Measurements from ENCODE around the gene ITGA11.

Gene ITGA11

GRCh38 chr15:68366314-68366713 is 65.6 kb downstream of the ITGA11 start:
- peak overlapping the region in 10 of 11 experiments; percentile 12 to 80 (median 66); a peak in 20 of 22 replicates for H3K9ac ChIP-seq
- H3K4me1 ChIP-seq, result peaks cover 59 to 84% (median 80%) of the 10 kb centered on the region in 10 experiments
- no peaks in the 10 kb centered on the region for H3K9me3 ChIP-seq (replicated peaks in 1 of 11)
- peak overlapping the region in 5 of 10 experiments; percentile 9 to 36 (median 31); a peak in 8 of 20 replicates for H3K4me3 ChIP-seq
- H4K20me1 ChIP-seq, result no peaks in the 10 kb centered on the region
- H3K27me3 ChIP-seq, result no peaks in the 10 kb centered on the region
- H3K27ac ChIP-seq, result peak overlapping the region in 10 of 11 experiments; percentile 26 to 88 (median 74); a peak in 19 of 22 replicates
- TF ChIP-seq Cebpa-rat (IDR thresholded peaks at IDR 0.05), result no peak
- no peaks in the 10 kb centered on the region for H3K36me3 ChIP-seq
- H3K4me2 ChIP-seq, result peak overlapping the region; percentile 80 to 98 (median 90)

GRCh38 chr15:68365770-68366169 is 66.2 kb downstream of the ITGA11 start:
- no peaks in the 10 kb centered on the region for H4K20me1 ChIP-seq
- no peaks in the 10 kb centered on the region for H3K27me3 ChIP-seq
- H3K27ac ChIP-seq, result peak overlapping the region in 10 of 11 experiments; percentile 26 to 88 (median 74); a peak in 19 of 22 replicates
- H3K4me2 ChIP-seq, result peak overlapping the region; percentile 80 to 98 (median 90)
- peak in 3 of 11 experiments; percentile 12 to 30 (median 29); a peak in 2 of 22 replicates for TF ChIP-seq Cebpa-rat (IDR thresholded peaks at IDR 0.05)
- H3K4me3 ChIP-seq, result peak overlapping the region in 4 of 10 experiments; percentile 9 to 36 (median 22); a peak in 8 of 20 replicates
- no peaks in the 10 kb centered on the region for H3K36me3 ChIP-seq
- H3K9ac ChIP-seq, result peak overlapping the region; percentile 6 to 80 (median 64); a peak in 19 of 22 replicates
- no peaks in the 10 kb centered on the region for H3K9me3 ChIP-seq (replicated peaks in 1 of 11)
- H3K4me1 ChIP-seq, result peaks cover 59 to 83% (median 77%) of the 10 kb centered on the region in 10 experiments

- H3K9ac ChIP-seq, result peak overlapping the region in 10 of 11 experiments; percentile 6 to 80 (median 66); a peak in 14 of 22 replicates
These were observed 66.7 kb downstream of the ITGA11 start for GRCh38 chr15:68365140-68365745.

GRCh38 chr15:68364660-68365035 is 67.3 kb downstream of the ITGA11 start:
- Histone ChIP-seq H3K4me3 (no peak overlapping the region), H4K20me1 (no peaks in the 10 kb centered on the region), H3K4me2 (peak overlapping the region; percentile 80 to 98 (median 90)), H3K9ac (peak overlapping the region in 8 of 11 experiments; percentile 5 to 80 (median 72); a peak in 13 of 22 replicates), H3K9me3 (replicated peaks in 1 of 11) (no peaks in the 10 kb centered on the region), H3K27me3 (no peaks in the 10 kb centered on the region), H3K4me1 (peaks cover 54 to 82% (median 72%) of the 10 kb centered on the region in 10 experiments), H3K36me3 (no peaks in the 10 kb centered on the region), H3K27ac (peak overlapping the region in 9 of 11 experiments; percentile 39 to 88 (median 75); a peak in 19 of 22 replicates)
- TF ChIP-seq Cebpa-rat (IDR thresholded peaks at IDR 0.05), result no peak

More at GRCh38 chr15:68365140-68365745, 66.7 kb downstream of the ITGA11 start:
- H4K20me1 ChIP-seq, result no peaks in the 10 kb centered on the region
- no peaks in the 10 kb centered on the region for H3K9me3 ChIP-seq (replicated peaks in 1 of 11)
- H3K36me3 ChIP-seq, result no peaks in the 10 kb centered on the region
- H3K27me3 ChIP-seq, result no peaks in the 10 kb centered on the region
- peaks cover 55 to 83% (median 77%) of the 10 kb centered on the region in 10 experiments for H3K4me1 ChIP-seq
- TF ChIP-seq Cebpa-rat (IDR thresholded peaks at IDR 0.05), result no peak
- H3K27ac ChIP-seq, result peak overlapping the region in 9 of 11 experiments; percentile 39 to 88 (median 75); a peak in 20 of 22 replicates
- peak overlapping the region in 4 of 10 experiments; percentile 9 to 36 (median 22); a peak in 1 of 20 replicates for H3K4me3 ChIP-seq
- H3K4me2 ChIP-seq, result peak overlapping the region; percentile 80 to 98 (median 90)

DNA sequence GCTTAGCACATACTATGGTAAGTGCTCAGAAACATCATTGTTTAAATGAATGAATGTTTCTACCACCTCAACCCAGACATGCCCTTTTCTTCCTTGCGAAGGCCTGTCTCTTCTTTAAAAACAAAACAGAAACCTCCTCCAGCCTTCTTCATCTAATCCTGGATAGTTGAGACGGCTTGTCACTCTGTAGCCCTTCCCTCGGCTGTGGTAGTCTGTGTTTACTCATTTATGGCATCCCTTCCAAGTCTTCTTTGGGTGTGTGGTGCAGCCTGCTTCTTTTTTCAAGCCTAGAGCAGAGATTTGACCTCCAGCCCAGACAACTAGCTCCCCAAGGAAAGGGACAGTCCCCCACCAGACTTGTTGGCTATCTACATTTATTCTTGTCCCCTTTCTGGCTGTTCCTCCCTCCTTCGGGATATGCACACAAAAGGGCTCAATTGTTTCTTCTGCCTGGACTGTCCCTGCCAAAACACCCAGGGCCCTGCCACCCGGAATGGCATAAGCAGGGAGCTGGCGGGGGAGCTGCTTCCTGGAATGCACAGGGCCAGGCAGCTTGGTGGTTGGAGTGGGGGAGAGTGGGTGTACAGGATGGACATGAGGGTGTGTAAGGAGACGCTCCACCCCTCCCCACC is 67.8 kb downstream of the ITGA11 start:
- H3K36me3 ChIP-seq, result no peaks in the 10 kb centered on the region
- H3K27me3 ChIP-seq, result no peaks in the 10 kb centered on the region
- TF ChIP-seq Cebpa-rat (IDR thresholded peaks at IDR 0.05), result no peak
- no peaks in the 10 kb centered on the region for H3K9me3 ChIP-seq (replicated peaks in 1 of 11)
- no peaks in the 10 kb centered on the region for H4K20me1 ChIP-seq
- no peak overlapping the region for H3K9ac ChIP-seq
- no peak overlapping the region for H3K4me3 ChIP-seq
- H3K4me2 ChIP-seq, result peak overlapping the region; percentile 42 to 98 (median 90)
- H3K27ac ChIP-seq, result peak overlapping the region in 6 of 11 experiments; percentile 20 to 88 (median 81); a peak in 9 of 22 replicates
- H3K4me1 ChIP-seq, result peaks cover 54 to 78% (median 67%) of the 10 kb centered on the region in 10 experiments

DNA sequence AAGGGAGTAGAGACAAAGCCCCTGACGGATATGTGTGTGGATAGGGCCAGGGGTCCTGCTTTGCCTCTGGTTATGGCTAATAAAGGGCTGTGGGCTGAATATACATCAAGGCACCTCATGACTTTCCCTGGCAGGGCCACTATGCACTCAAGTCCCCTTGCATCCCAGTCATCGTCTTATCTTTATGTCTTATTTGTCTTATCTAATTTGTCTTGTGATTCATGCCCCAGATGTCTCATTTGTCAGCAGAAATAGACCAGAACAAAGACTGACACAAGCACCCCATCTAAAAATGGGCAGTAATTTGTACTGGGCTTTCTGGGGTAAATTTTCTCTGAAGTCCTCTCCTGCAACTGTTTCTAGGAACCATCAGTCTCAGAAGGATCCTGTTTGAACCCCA is 68.6 kb downstream of the ITGA11 start:
- no peaks in the 10 kb centered on the region for H3K27me3 ChIP-seq
- no peak overlapping the region for H3K9ac ChIP-seq
- H4K20me1 ChIP-seq, result no peaks in the 10 kb centered on the region
- no peak for TF ChIP-seq Cebpa-rat (IDR thresholded peaks at IDR 0.05)
- H3K4me2 ChIP-seq, result peak overlapping the region; percentile 42 to 98 (median 90); a peak in 18 of 22 replicates
- no peaks in the 10 kb centered on the region for H3K36me3 ChIP-seq
- peak overlapping the region in 3 of 11 experiments; percentile 7 to 87 (median 20); a peak in 4 of 22 replicates for H3K27ac ChIP-seq
- peaks cover 46 to 71% (median 59%) of the 10 kb centered on the region in 10 experiments for H3K4me1 ChIP-seq
- no peak overlapping the region for H3K4me3 ChIP-seq
- no peaks in the 10 kb centered on the region for H3K9me3 ChIP-seq (replicated peaks in 1 of 11)

- Histone ChIP-seq H3K4me3 (no peak overlapping the region), H3K9me3 (replicated peaks in 1 of 11) (0 out of 22 replicates have a peak, but pooled peaks cover 0 to under 1% (median 0%) of the 10 kb centered on the region in 11 experiments), H3K27ac (no peak overlapping the region), H3K4me1 (peaks cover 39 to 63% (median 52%) of the 10 kb centered on the region in 10 experiments), H3K9ac (no peak overlapping the region), H3K4me2 (no peak overlapping the region), H3K36me3 (no peaks in the 10 kb centered on the region), H4K20me1 (no peaks in the 10 kb centered on the region), H3K27me3 (no peaks in the 10 kb centered on the region)
- no peak for TF ChIP-seq Cebpa-rat (IDR thresholded peaks at IDR 0.05)
These were observed 69.3 kb downstream of the ITGA11 start for GRCh38 chr15:68362537-68363126.

- Histone ChIP-seq H3K9me3 (replicated peaks in 1 of 11) (peaks cover 6 to 14% (median 10%) of the 10 kb centered on the region in 11 experiments; a peak in 21 of 22 replicates), H3K9ac (no peak overlapping the region), H3K4me1 (peaks cover 21 to 44% (median 33%) of the 10 kb centered on the region in 10 experiments), H3K27ac (no peak overlapping the region), H3K36me3 (no peaks in the 10 kb centered on the region), H4K20me1 (no peaks in the 10 kb centered on the region), H3K4me2 (peak overlapping the region in 4 of 11 experiments; percentile 4 to 40 (median 8); a peak in 4 of 22 replicates), H3K27me3 (no peaks in the 10 kb centered on the region), H3K4me3 (no peak overlapping the region)
- TF ChIP-seq Cebpa-rat (IDR thresholded peaks at IDR 0.05), result no peak
These were observed 71.2 kb downstream of the ITGA11 start for GRCh38 chr15:68360721-68361120.

All from BLaER1 treated with 17β-estradiol and CSF1 and Interleukin-3, amounts not matched to agents 10 nM and 100 nM (cell line).